ENCODE data around the gene PREB. TPM values are rescaled to one million over a fixed set of nuclear protein-coding genes. Genes with fewer than 3 reads are reported as not detected.

Gene PREB
- total RNA-seq, 2 experiments from 2014 or later, result 12.3 to 12.6 TPM

GRCh38 chr2:27170581-27171337, 36.3 kb upstream of the PREB start:
- CTCF ChIA-PET, result interaction anchor here (0.7 to 1.6 kb wide), 12 partner anchors 7 to 210 kb away, joined by 3 to 14 read pairs (median 4); partner anchors contain the start of gene PREB
- H3K36me3 Mint-ChIP-seq (ENCODE audit: low read depth), result no peaks in the 10 kb centered on the region
- no peak for TF ChIP-seq CTCF (IDR thresholded peaks at IDR 0.05)
- Histone ChIP-seq H3K9me3 (ENCODE audit: control insufficient read depth in 1 of 2, insufficient read depth in 1 of 2, low read length in 2 of 2) (no peaks in the 10 kb centered on the region), H3K27me3 (ENCODE audit: control insufficient read depth in 1 of 2, insufficient read depth in 2 of 2, low read length in 2 of 2) (peaks cover 3 to 5% of the 10 kb centered on the region in 2 experiments), H3K4me3 (ENCODE audit: low read length) (no peak overlapping the region), H3K27ac (ENCODE audit: low read depth in 1 of 2, low read length in 2 of 2) (no peak overlapping the region), H3K4me1 (ENCODE audit: insufficient read depth, low read length) (peaks cover 8% of the 10 kb centered on the region), H3K36me3 (ENCODE audit: insufficient read depth, low read length) (no peaks in the 10 kb centered on the region)
- POLR2A ChIA-PET, result no interaction called here
- ATAC-seq (ENCODE audit: poor library complexity), result no peak
- DNase-seq, result no peak
- H3K4me1 Mint-ChIP-seq (ENCODE audit: low read depth), result peaks cover 4% of the 10 kb centered on the region
- H3K4me3 Mint-ChIP-seq, result no peak overlapping the region
- H3K9me3 Mint-ChIP-seq, result no peaks in the 10 kb centered on the region
- intact Hi-C loops (cut with DNase I, micrococcal nuclease), result loop anchor here (1.0 to 2.0 kb wide), 4 partner anchors 22 to 133 kb away; no protein-coding TSS in a partner anchor
- no peak overlapping the region for H3K27ac Mint-ChIP-seq
- peaks cover 16% of the 10 kb centered on the region for H3K27me3 Mint-ChIP-seq

GRCh38 chr2:27164960-27165763, 30.7 kb upstream of the PREB start:
- Mint-ChIP-seq H3K4me3 (no peak overlapping the region), H3K36me3 (ENCODE audit: low read depth) (no peaks in the 10 kb centered on the region), H3K9me3 (no peaks in the 10 kb centered on the region), H3K4me1 (ENCODE audit: low read depth) (peaks cover 4% of the 10 kb centered on the region), H3K27me3 (peaks cover 8% of the 10 kb centered on the region), H3K27ac (no peak overlapping the region)
- no peak overlapping the region for H3K27ac ChIP-seq (ENCODE audit: low read depth in 1 of 2, low read length in 2 of 2)
- ATAC-seq (ENCODE audit: poor library complexity) (no peak), DNase-seq (no peak)
- POLR2A ChIA-PET, result interaction anchor here (0.8 kb wide), 1 partner anchor 170 kb away, joined by 3 read pairs; no protein-coding TSS in a partner anchor
- H3K36me3 ChIP-seq (ENCODE audit: insufficient read depth, low read length), result no peaks in the 10 kb centered on the region
- no peak for TF ChIP-seq CTCF (IDR thresholded peaks at IDR 0.05)
- no peak overlapping the region for H3K4me3 ChIP-seq (ENCODE audit: low read length)
- CTCF ChIA-PET, result no interaction called here
- peaks cover 5% of the 10 kb centered on the region for H3K4me1 ChIP-seq (ENCODE audit: insufficient read depth, low read length)
- peaks cover 1 to 3% of the 10 kb centered on the region in 2 experiments for H3K27me3 ChIP-seq (ENCODE audit: control insufficient read depth in 1 of 2, insufficient read depth in 2 of 2, low read length in 2 of 2)
- intact Hi-C loops (cut with DNase I, micrococcal nuclease), result no loop called here
- no peaks in the 10 kb centered on the region for H3K9me3 ChIP-seq (ENCODE audit: control insufficient read depth in 1 of 2, insufficient read depth in 1 of 2, low read length in 2 of 2)

GRCh38 chr2:27162151-27163121, 28.0 kb upstream of the PREB start:
- POLR2A ChIA-PET, result no interaction called here
- H3K36me3 ChIP-seq (ENCODE audit: insufficient read depth, low read length), result no peaks in the 10 kb centered on the region
- CTCF ChIA-PET, result no interaction called here
- no peak overlapping the region for H3K27ac ChIP-seq (ENCODE audit: low read depth in 1 of 2, low read length in 2 of 2)
- TF ChIP-seq CTCF (IDR thresholded peaks at IDR 0.05), result no peak
- Mint-ChIP-seq H3K4me3 (no peak overlapping the region), H3K27ac (no peak overlapping the region), H3K27me3 (peaks cover 4% of the 10 kb centered on the region), H3K4me1 (ENCODE audit: low read depth) (no peaks in the 10 kb centered on the region), H3K9me3 (no peaks in the 10 kb centered on the region), H3K36me3 (ENCODE audit: low read depth) (no peaks in the 10 kb centered on the region)
- H3K4me1 ChIP-seq (ENCODE audit: insufficient read depth, low read length), result no peaks in the 10 kb centered on the region
- no peaks in the 10 kb centered on the region for H3K9me3 ChIP-seq (ENCODE audit: control insufficient read depth in 1 of 2, insufficient read depth in 1 of 2, low read length in 2 of 2)
- intact Hi-C loops (cut with DNase I, micrococcal nuclease), result no loop called here
- ATAC-seq (ENCODE audit: poor library complexity) (no peak), DNase-seq (no peak)
- no peaks in the 10 kb centered on the region for H3K27me3 ChIP-seq (ENCODE audit: control insufficient read depth in 1 of 2, insufficient read depth in 2 of 2, low read length in 2 of 2)
- H3K4me3 ChIP-seq (ENCODE audit: low read length), result no peak overlapping the region
